Skeletal muscle tissue (tissue), 4 donors: ENCODE data around the gene SINHCAF. TPM values are rescaled to one million over a fixed set of nuclear protein-coding genes. Genes with fewer than 3 reads are reported as not detected.

Source experiments
- H3K27ac ChIP-seq: one replicate; pipeline ENCODE4 v1.7.0; 2013; ENCODE audit warnings: mild to moderate bottlenecking, low read depth, low read length, inconsistent platforms
- H3K27me3 ChIP-seq, 3 donors: one replicate each; pipeline ENCODE4 v1.7.0; 2013; ENCODE audit warnings: low read length in 3 of 3; ENCODE audit not compliant: control insufficient read depth in 3 of 3, insufficient read depth in 3 of 3
- H3K36me3 ChIP-seq, 3 donors: one replicate each; pipeline ENCODE4 v1.7.0; 2013; ENCODE audit warnings: low read length in 3 of 3; ENCODE audit not compliant: control insufficient read depth in 3 of 3, insufficient read depth in 3 of 3
- H3K4me1 ChIP-seq, 3 donors: one replicate each; pipeline ENCODE4 v1.7.0; 2013; ENCODE audit warnings: low read length in 3 of 3, mild to moderate bottlenecking in 3 of 3; ENCODE audit not compliant: control insufficient read depth in 3 of 3, insufficient read depth in 3 of 3
- H3K4me3 ChIP-seq, 3 donors: one replicate each; pipeline ENCODE4 v1.7.0; 2013; ENCODE audit warnings: low read length in 3 of 3
- H3K9ac ChIP-seq, 3 donors: one replicate each; pipeline ENCODE4 v1.7.0; 2013; ENCODE audit warnings: low read length in 3 of 3, mild to moderate bottlenecking in 3 of 3, moderate library complexity in 2 of 3, low read depth in 1 of 3
- H3K9me3 ChIP-seq, 3 donors: one replicate each; pipeline ENCODE4 v1.7.0; 2013; ENCODE audit warnings: low read length in 3 of 3; ENCODE audit not compliant: control insufficient read depth in 3 of 3
- total RNA-seq: library from RNA; depleted of rRNA; stranded (reverse); fragments of >200 nt; gene quantifications from one replicate; pipeline ENCODE4 v1.2.3, GENCODE V29; 2014
- donor health status: Osteomylitis.

The SINHCAF gene
- total RNA-seq, 1 donor from 2014 or later: 17.7 TPM

GRCh38 chr12:31309279-31309678 is 16.7 kb downstream of the SINHCAF start:
- Histone ChIP-seq H3K4me1 (no peaks in the 10 kb centered on the region), H3K9me3 (no peaks in the 10 kb centered on the region), H3K9ac (no peak overlapping the region), H3K27ac (no peak overlapping the region), H3K4me3 (no peak overlapping the region), H3K27me3 (no peaks in the 10 kb centered on the region), H3K36me3 (no peaks in the 10 kb centered on the region)

GRCh38 chr12:31308116-31308515 is 17.8 kb downstream of the SINHCAF start:
- no peak overlapping the region for H3K4me3 ChIP-seq
- H3K9ac ChIP-seq: no peak overlapping the region
- H3K9me3 ChIP-seq: no peaks in the 10 kb centered on the region
- no peaks in the 10 kb centered on the region for H3K27me3 ChIP-seq
- no peaks in the 10 kb centered on the region for H3K36me3 ChIP-seq
- no peaks in the 10 kb centered on the region for H3K4me1 ChIP-seq
- H3K27ac ChIP-seq: no peak overlapping the region

GRCh38 chr12:31306866-31307265 is 19.1 kb downstream of the SINHCAF start:
- Histone ChIP-seq H3K27me3 (no peaks in the 10 kb centered on the region), H3K9me3 (no peaks in the 10 kb centered on the region), H3K4me1 (no peaks in the 10 kb centered on the region), H3K27ac (no peak overlapping the region), H3K36me3 (no peaks in the 10 kb centered on the region), H3K4me3 (no peak overlapping the region), H3K9ac (no peak overlapping the region)

- no peaks in the 10 kb centered on the region for H3K36me3 ChIP-seq
Observed at GRCh38 chr12:31303466-31303865, 22.5 kb downstream of the SINHCAF start.

GRCh38 chr12:31301311-31301710 is 24.6 kb downstream of the SINHCAF start:
- Histone ChIP-seq H3K27me3 (no peaks in the 10 kb centered on the region), H3K4me1 (no peaks in the 10 kb centered on the region), H3K4me3 (no peak overlapping the region), H3K9me3 (no peaks in the 10 kb centered on the region), H3K9ac (no peak overlapping the region), H3K27ac (no peak overlapping the region), H3K36me3 (no peaks in the 10 kb centered on the region)

More at GRCh38 chr12:31303466-31303865, 22.5 kb downstream of the SINHCAF start:
- Histone ChIP-seq H3K4me3 (no peak overlapping the region), H3K4me1 (no peaks in the 10 kb centered on the region), H3K9me3 (no peaks in the 10 kb centered on the region), H3K27me3 (no peaks in the 10 kb centered on the region), H3K9ac (no peak overlapping the region), H3K27ac (no peak overlapping the region)

GRCh38 chr12:31300783-31301182 is 25.2 kb downstream of the SINHCAF start:
- H3K9me3 ChIP-seq: no peaks in the 10 kb centered on the region
- H3K4me1 ChIP-seq: no peaks in the 10 kb centered on the region
- H3K9ac ChIP-seq: no peak overlapping the region
- no peak overlapping the region for H3K4me3 ChIP-seq
- H3K36me3 ChIP-seq: no peaks in the 10 kb centered on the region
- H3K27me3 ChIP-seq: no peaks in the 10 kb centered on the region
- no peak overlapping the region for H3K27ac ChIP-seq

GRCh38 chr12:31300341-31300740 is 25.6 kb downstream of the SINHCAF start:
- Histone ChIP-seq H3K9ac (no peak overlapping the region), H3K4me3 (no peak overlapping the region), H3K4me1 (no peaks in the 10 kb centered on the region), H3K9me3 (no peaks in the 10 kb centered on the region), H3K27ac (no peak overlapping the region), H3K36me3 (no peaks in the 10 kb centered on the region), H3K27me3 (no peaks in the 10 kb centered on the region)

- Histone ChIP-seq H3K27ac (no peak overlapping the region), H3K36me3 (no peaks in the 10 kb centered on the region), H3K9me3 (no peaks in the 10 kb centered on the region)
Observed at GRCh38 chr12:31298922-31299321, 27.0 kb downstream of the SINHCAF start.

GRCh38 chr12:31298515-31298910 is 27.4 kb downstream of the SINHCAF start:
- no peaks in the 10 kb centered on the region for H3K4me1 ChIP-seq
- no peaks in the 10 kb centered on the region for H3K36me3 ChIP-seq
- no peaks in the 10 kb centered on the region for H3K27me3 ChIP-seq
- no peak overlapping the region for H3K9ac ChIP-seq
- no peak overlapping the region for H3K4me3 ChIP-seq
- no peak overlapping the region for H3K27ac ChIP-seq
- H3K9me3 ChIP-seq: no peaks in the 10 kb centered on the region

More at GRCh38 chr12:31298922-31299321, 27.0 kb downstream of the SINHCAF start:
- no peaks in the 10 kb centered on the region for H3K27me3 ChIP-seq
- H3K4me1 ChIP-seq: no peaks in the 10 kb centered on the region
- no peak overlapping the region for H3K4me3 ChIP-seq
- H3K9ac ChIP-seq: no peak overlapping the region

- Histone ChIP-seq H3K4me1 (no peaks in the 10 kb centered on the region), H3K4me3 (no peak overlapping the region), H3K27me3 (no peaks in the 10 kb centered on the region), H3K27ac (no peak overlapping the region), H3K9me3 (no peaks in the 10 kb centered on the region), H3K9ac (no peak overlapping the region), H3K36me3 (no peaks in the 10 kb centered on the region)
Observed at GRCh38 chr12:31297572-31298514, 28.1 kb downstream of the SINHCAF start.
